ENCODE measurements around the gene PSMB7.

Gene PSMB7

DNA sequence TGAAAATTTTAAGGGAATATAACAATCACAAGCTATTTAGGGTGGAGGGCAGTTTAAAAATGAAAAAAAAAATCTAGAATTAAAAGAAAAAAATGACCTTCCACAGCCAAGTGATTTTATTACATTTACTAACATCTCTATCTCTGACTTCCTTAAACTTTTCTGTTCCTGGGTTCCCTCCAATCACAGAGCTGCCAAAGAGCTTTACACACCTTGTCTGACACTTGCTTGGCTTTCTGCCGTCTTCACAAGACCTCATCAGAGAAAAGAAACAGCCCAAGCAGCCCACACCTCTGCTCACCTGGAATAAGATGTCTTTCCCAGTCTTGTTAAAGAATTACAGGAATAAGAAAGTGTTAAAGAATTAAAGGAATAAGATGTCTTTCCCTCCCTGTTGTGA is 38.9 kb downstream of the PSMB7 start:
- H3K36me3 ChIP-seq (ENCODE audit: insufficient read depth, low read length) = peaks cover 69% of the 10 kb centered on the region
- no peak overlapping the region for H3K27ac ChIP-seq (ENCODE audit: low read depth, low read length, poor library complexity, severe bottlenecking)
- H3K9me3 ChIP-seq (ENCODE audit: low read length) = peaks cover 6% of the 10 kb centered on the region
- no peak overlapping the region for H2AFZ ChIP-seq (ENCODE audit: low read length)
- no peaks in the 10 kb centered on the region for H3K9me2 ChIP-seq (ENCODE audit: low read depth, low read length)
- no peaks in the 10 kb centered on the region for H3K27me3 ChIP-seq (ENCODE audit: insufficient read depth, low read length)
- no peaks in the 10 kb centered on the region for H3K4me1 ChIP-seq (ENCODE audit: insufficient read depth, low read length, severe bottlenecking)
- H3K9ac ChIP-seq (ENCODE audit: low read length) = no peak overlapping the region
- H3K4me3 ChIP-seq (ENCODE audit: low read depth, low read length, poor library complexity, severe bottlenecking) = no peak overlapping the region
- H4K20me1 ChIP-seq (ENCODE audit: insufficient read depth, low read length) = no peaks in the 10 kb centered on the region
- H3K4me2 ChIP-seq (ENCODE audit: low read length) = no peak overlapping the region
- TF ChIP-seq CTCF (IDR thresholded peaks at IDR 0.05; ENCODE audit: low read length) (no peak), EZH2 (IDR thresholded peaks at IDR 0.05; ENCODE audit: borderline replicate concordance, low read length) (no peak)
- H3K79me2 ChIP-seq (ENCODE audit: insufficient read depth, low read length) = peaks cover 19% of the 10 kb centered on the region
- H3F3A ChIP-seq (ENCODE audit: insufficient read depth, low read length) = no peaks in the 10 kb centered on the region

- Histone ChIP-seq H3F3A (ENCODE audit: insufficient read depth, low read length) (no peaks in the 10 kb centered on the region), H3K9me2 (ENCODE audit: low read depth, low read length) (no peaks in the 10 kb centered on the region), H3K4me3 (ENCODE audit: low read depth, low read length, poor library complexity, severe bottlenecking) (no peak overlapping the region), H3K27me3 (ENCODE audit: insufficient read depth, low read length) (no peaks in the 10 kb centered on the region), H3K79me2 (ENCODE audit: insufficient read depth, low read length) (peaks cover 23% of the 10 kb centered on the region), H3K9ac (ENCODE audit: low read length) (no peak overlapping the region), H3K4me1 (ENCODE audit: insufficient read depth, low read length, severe bottlenecking) (no peaks in the 10 kb centered on the region), H3K27ac (ENCODE audit: low read depth, low read length, poor library complexity, severe bottlenecking) (no peak overlapping the region), H3K36me3 (ENCODE audit: insufficient read depth, low read length) (peaks cover 64% of the 10 kb centered on the region), H2AFZ (ENCODE audit: low read length) (no peak overlapping the region), H3K4me2 (ENCODE audit: low read length) (no peak overlapping the region), H4K20me1 (ENCODE audit: insufficient read depth, low read length) (no peaks in the 10 kb centered on the region), H3K9me3 (ENCODE audit: low read length) (peaks cover 6% of the 10 kb centered on the region)
- no peak for TF ChIP-seq CTCF (IDR thresholded peaks at IDR 0.05; ENCODE audit: low read length)
Observed at GRCh38 chr9:124375726-124376125, 39.5 kb downstream of the PSMB7 start.

- Histone ChIP-seq H3K79me2 (ENCODE audit: insufficient read depth, low read length) (peaks cover 30% of the 10 kb centered on the region), H2AFZ (ENCODE audit: low read length) (no peak overlapping the region), H3K9me3 (ENCODE audit: low read length) (peaks cover 6% of the 10 kb centered on the region), H4K20me1 (ENCODE audit: insufficient read depth, low read length) (no peaks in the 10 kb centered on the region), H3K9me2 (ENCODE audit: low read depth, low read length) (no peaks in the 10 kb centered on the region), H3K27me3 (ENCODE audit: insufficient read depth, low read length) (no peaks in the 10 kb centered on the region), H3K36me3 (ENCODE audit: insufficient read depth, low read length) (peaks cover 47% of the 10 kb centered on the region), H3K4me2 (ENCODE audit: low read length) (no peak overlapping the region), H3K4me1 (ENCODE audit: insufficient read depth, low read length, severe bottlenecking) (no peaks in the 10 kb centered on the region), H3K4me3 (ENCODE audit: low read depth, low read length, poor library complexity, severe bottlenecking) (no peak overlapping the region), H3K9ac (ENCODE audit: low read length) (no peak overlapping the region), H3K27ac (ENCODE audit: low read depth, low read length, poor library complexity, severe bottlenecking) (no peak overlapping the region), H3F3A (ENCODE audit: insufficient read depth, low read length) (no peaks in the 10 kb centered on the region)
- TF ChIP-seq CTCF (IDR thresholded peaks at IDR 0.05; ENCODE audit: low read length) = no peak
- TF ChIP-seq EZH2 (IDR thresholded peaks at IDR 0.05; ENCODE audit: borderline replicate concordance, low read length) = no peak
Observed at GRCh38 chr9:124373851-124374250, 41.4 kb downstream of the PSMB7 start.

Data from OCI-LY1 (cell line).